Caco-2 (cell line): ENCODE measurements around the gene ADGRL3. TPM values are rescaled to one million over a fixed set of nuclear protein-coding genes. Genes with fewer than 3 reads are reported as not detected.

ENCODE experiments used
- BruUV-seq: library from RNA; stranded (reverse); fragments of 400-500 nt; replicated peaks from 2 replicates; lab custom pipeline; 2021; lab: Mats Ljungman, UMichigan
- CTCF ChIA-PET: fragments of 300-600 bp; sonication (Branson Sonifier 250); formaldehyde crosslinking; loops from one replicate; lab custom pipeline; 2022; ENCODE audit warnings: antibody characterized with exemption; lab: Charles Lee
- POLR2A ChIA-PET: fragments of 300-600 bp; sonication (Branson Sonifier 250); formaldehyde crosslinking; loops from one replicate; lab custom pipeline; 2022; ENCODE audit warnings: antibody characterized with exemption; lab: Charles Lee
- DNase-seq, 2 experiments: peaks; one replicate each; pipeline versions ENCODE4 v3.0.0 to v3.0.0-alpha.2; 2020 to 2022
- H3K27me3 ChIP-seq: replicated peaks from 2 replicates; pipeline ENCODE4 v1.6.0; 2011; ENCODE audit warnings: low read length; ENCODE audit not compliant: control insufficient read depth, insufficient read depth
- H3K36me3 ChIP-seq: 2 replicates; pipeline ENCODE4 v1.5.1; 2011; ENCODE audit warnings: low read length; ENCODE audit not compliant: control insufficient read depth, insufficient read depth
- H3K4me1 ChIP-seq: fragments of 250-450 bp; sonication (Bioruptor Pico); 2 replicates; pipeline ENCODE4 v1.5.1; 2020; ENCODE audit warnings: mild to moderate bottlenecking
- H3K4me3 ChIP-seq: 2 replicates; pipeline ENCODE4 v1.5.1; 2011; ENCODE audit warnings: low read depth, mild to moderate bottlenecking, control low read depth, low read length
- H3K9me3 ChIP-seq: fragments of 250-450 bp; sonication (Bioruptor Pico); 2 replicates; pipeline ENCODE4 v1.5.1; 2020; ENCODE audit warnings: mild to moderate bottlenecking, moderate library complexity
- H3K27ac Mint-ChIP-seq: one replicate; pipeline ENCODE4 v1.8.0; 2022; ENCODE audit warnings: mixed read lengths; ENCODE audit not compliant: unreplicated experiment
- H3K27me3 Mint-ChIP-seq: one replicate; pipeline ENCODE4 v1.8.0; 2022; ENCODE audit warnings: mixed read lengths; ENCODE audit not compliant: insufficient read depth, unreplicated experiment
- H3K36me3 Mint-ChIP-seq: one replicate; pipeline ENCODE4 v1.8.0; 2022; ENCODE audit warnings: mild to moderate bottlenecking, mixed read lengths; ENCODE audit not compliant: insufficient read depth, unreplicated experiment
- H3K4me1 Mint-ChIP-seq: one replicate; pipeline ENCODE4 v1.8.0; 2022; ENCODE audit warnings: low read depth, mixed read lengths; ENCODE audit not compliant: unreplicated experiment
- H3K4me3 Mint-ChIP-seq: one replicate; pipeline ENCODE4 v1.8.0; 2022; ENCODE audit warnings: mild to moderate bottlenecking, moderate library complexity, mixed read lengths; ENCODE audit not compliant: unreplicated experiment
- H3K9me3 Mint-ChIP-seq: one replicate; pipeline ENCODE4 v1.8.0; 2022; ENCODE audit warnings: mixed read lengths; ENCODE audit not compliant: unreplicated experiment
- intact Hi-C: fragments of 100-400 bp; cut with micrococcal nuclease; formaldehyde crosslinking; loops from one replicate; pipeline ENCODE4 v1.10.0; 2022; ENCODE audit not compliant: unreplicated experiment
- total RNA-seq: library from RNA; stranded (reverse); gene quantifications from 2 replicates; pipeline ENCODE4 v1.2.3, GENCODE V29; 2022
- TF ChIP-seq, protein P1 (sequence below), 2 experiments: fragments of 200-600 bp in 1 of 2; IDR thresholded peaks; 1 replicate in 1 of 2; 2 replicates in 1 of 2; pipeline versions ENCODE4 v1.5.1 to v1.8.0; 2011 to 2022; ENCODE audit warnings: antibody characterized with exemption in 1 of 2, control low read depth in 1 of 2, inconsistent platforms in 1 of 2, low read depth in 1 of 2, low read length in 1 of 2, mild to moderate bottlenecking in 1 of 2, moderate library complexity in 1 of 2; ENCODE audit not compliant: insufficient read depth in 1 of 2, severe bottlenecking in 1 of 2, unreplicated experiment in 1 of 2

The ADGRL3 gene
- total RNA-seq, 1 experiment from 2014 or later: 1.5 TPM

DNA sequence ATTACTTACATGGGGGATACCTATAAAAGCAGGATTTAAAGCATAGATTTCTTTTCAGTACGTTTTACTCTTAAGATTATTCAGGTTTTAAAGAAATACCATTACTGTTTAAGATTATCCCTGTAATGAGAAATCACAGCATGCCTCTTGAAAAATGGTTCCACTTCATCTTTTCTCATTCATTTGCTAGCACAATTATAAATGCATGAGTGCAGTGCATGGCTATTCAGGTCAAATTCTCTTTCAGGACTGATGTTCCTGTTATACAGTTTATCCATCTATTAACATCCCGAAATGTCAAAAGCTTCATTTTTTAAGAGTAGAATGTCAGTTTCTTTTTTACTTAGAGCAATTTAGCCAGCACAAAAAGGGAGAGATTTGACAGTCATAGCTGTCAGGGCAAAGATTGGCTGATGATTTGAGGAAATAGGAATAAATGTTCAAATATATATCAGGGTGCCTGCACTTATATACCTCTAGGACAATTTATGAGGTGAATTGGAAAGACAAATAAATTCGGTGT is 135.2 kb downstream of the ADGRL3 start:
- H3K36me3 Mint-ChIP-seq: no peaks in the 10 kb centered on the region
- no TSS peak for BruUV-seq
- no peaks in the 10 kb centered on the region for H3K9me3 Mint-ChIP-seq
- H3K4me1 ChIP-seq: no peaks in the 10 kb centered on the region
- H3K9me3 ChIP-seq: no peaks in the 10 kb centered on the region
- TF ChIP-seq, protein P1, sequence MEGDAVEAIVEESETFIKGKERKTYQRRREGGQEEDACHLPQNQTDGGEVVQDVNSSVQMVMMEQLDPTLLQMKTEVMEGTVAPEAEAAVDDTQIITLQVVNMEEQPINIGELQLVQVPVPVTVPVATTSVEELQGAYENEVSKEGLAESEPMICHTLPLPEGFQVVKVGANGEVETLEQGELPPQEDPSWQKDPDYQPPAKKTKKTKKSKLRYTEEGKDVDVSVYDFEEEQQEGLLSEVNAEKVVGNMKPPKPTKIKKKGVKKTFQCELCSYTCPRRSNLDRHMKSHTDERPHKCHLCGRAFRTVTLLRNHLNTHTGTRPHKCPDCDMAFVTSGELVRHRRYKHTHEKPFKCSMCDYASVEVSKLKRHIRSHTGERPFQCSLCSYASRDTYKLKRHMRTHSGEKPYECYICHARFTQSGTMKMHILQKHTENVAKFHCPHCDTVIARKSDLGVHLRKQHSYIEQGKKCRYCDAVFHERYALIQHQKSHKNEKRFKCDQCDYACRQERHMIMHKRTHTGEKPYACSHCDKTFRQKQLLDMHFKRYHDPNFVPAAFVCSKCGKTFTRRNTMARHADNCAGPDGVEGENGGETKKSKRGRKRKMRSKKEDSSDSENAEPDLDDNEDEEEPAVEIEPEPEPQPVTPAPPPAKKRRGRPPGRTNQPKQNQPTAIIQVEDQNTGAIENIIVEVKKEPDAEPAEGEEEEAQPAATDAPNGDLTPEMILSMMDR (IDR thresholded peaks at IDR 0.05; ENCODE audit: insufficient read depth in 1 of 2, low read depth in 1 of 2, low read length in 1 of 2, severe bottlenecking in 1 of 2, unreplicated experiment in 1 of 2): no peak
- intact Hi-C loops: no loop called here
- H3K27me3 ChIP-seq: no peaks in the 10 kb centered on the region
- ChIA-PET POLR2A (no interaction called here), CTCF (no interaction called here)
- no peak overlapping the region for H3K4me3 ChIP-seq
- H3K27me3 Mint-ChIP-seq: no peaks in the 10 kb centered on the region
- no peak for DNase-seq
- H3K36me3 ChIP-seq: no peaks in the 10 kb centered on the region
- H3K27ac Mint-ChIP-seq: no peak overlapping the region
- H3K4me1 Mint-ChIP-seq: no peaks in the 10 kb centered on the region
- no peak overlapping the region for H3K4me3 Mint-ChIP-seq

DNA sequence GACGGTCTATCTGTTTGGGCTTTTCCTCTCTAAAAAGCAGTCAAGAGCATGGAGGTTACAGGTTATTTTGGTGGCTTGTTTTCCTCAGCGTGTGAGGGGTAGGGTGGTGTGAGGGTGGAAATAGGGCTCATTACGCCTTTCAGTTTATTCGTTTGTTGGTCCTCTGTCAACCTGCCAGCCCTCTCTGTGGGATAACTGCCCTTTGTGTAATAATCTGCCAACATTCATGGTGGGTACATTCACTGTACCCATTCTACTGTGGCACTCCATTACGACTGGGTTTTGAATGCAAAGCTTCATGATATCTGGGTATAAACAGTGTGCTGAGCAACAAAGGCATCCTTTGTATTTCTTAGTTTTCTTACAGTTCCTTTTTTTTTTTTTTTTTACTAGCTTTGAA is 136.4 kb downstream of the ADGRL3 start:
- TF ChIP-seq, protein P1 (IDR thresholded peaks at IDR 0.05; ENCODE audit: insufficient read depth in 1 of 2, low read depth in 1 of 2, low read length in 1 of 2, severe bottlenecking in 1 of 2, unreplicated experiment in 1 of 2): no peak
- H3K4me3 Mint-ChIP-seq: no peak overlapping the region
- Histone ChIP-seq H3K4me3 (no peak overlapping the region), H3K4me1 (no peaks in the 10 kb centered on the region), H3K36me3 (no peaks in the 10 kb centered on the region), H3K27me3 (no peaks in the 10 kb centered on the region), H3K9me3 (no peaks in the 10 kb centered on the region)
- H3K4me1 Mint-ChIP-seq: no peaks in the 10 kb centered on the region
- intact Hi-C loops: no loop called here
- no peaks in the 10 kb centered on the region for H3K27me3 Mint-ChIP-seq
- H3K27ac Mint-ChIP-seq: no peak overlapping the region
- no peak for DNase-seq
- CTCF ChIA-PET: no interaction called here
- no peaks in the 10 kb centered on the region for H3K36me3 Mint-ChIP-seq
- H3K9me3 Mint-ChIP-seq: no peaks in the 10 kb centered on the region
- POLR2A ChIA-PET: no interaction called here
- no TSS peak for BruUV-seq

DNA sequence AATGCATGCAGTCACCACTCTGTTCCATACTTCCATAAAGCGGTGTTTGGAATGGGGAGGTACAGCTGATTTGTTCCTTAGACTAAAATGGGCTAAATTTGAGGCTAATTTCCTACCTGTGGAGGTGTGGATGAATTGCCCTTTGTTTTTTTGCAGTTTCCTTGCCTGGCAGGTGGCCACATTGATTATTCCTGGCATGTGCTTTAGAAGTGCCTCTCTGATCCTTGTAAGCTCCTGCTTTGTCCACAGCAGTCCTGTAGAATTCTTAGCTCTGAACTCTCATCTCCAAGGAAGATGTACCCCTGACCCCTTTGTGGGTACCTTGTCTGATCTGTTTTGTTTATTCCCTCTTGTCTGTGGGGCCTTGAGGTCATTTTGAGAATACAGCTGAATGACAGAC is 136.8 kb downstream of the ADGRL3 start:
- ChIA-PET CTCF (no interaction called here), POLR2A (no interaction called here)
- no peak for DNase-seq
- Mint-ChIP-seq H3K4me3 (no peak overlapping the region), H3K36me3 (no peaks in the 10 kb centered on the region), H3K27ac (no peak overlapping the region), H3K4me1 (no peaks in the 10 kb centered on the region), H3K27me3 (no peaks in the 10 kb centered on the region), H3K9me3 (no peaks in the 10 kb centered on the region)
- intact Hi-C loops: no loop called here
- H3K9me3 ChIP-seq: no peaks in the 10 kb centered on the region
- H3K36me3 ChIP-seq: no peaks in the 10 kb centered on the region
- H3K4me1 ChIP-seq: no peaks in the 10 kb centered on the region
- TF ChIP-seq, protein P1 (IDR thresholded peaks at IDR 0.05; ENCODE audit: insufficient read depth in 1 of 2, low read depth in 1 of 2, low read length in 1 of 2, severe bottlenecking in 1 of 2, unreplicated experiment in 1 of 2): no peak
- BruUV-seq: no TSS peak
- no peaks in the 10 kb centered on the region for H3K27me3 ChIP-seq
- no peak overlapping the region for H3K4me3 ChIP-seq
